CD4-positive, alpha-beta T cell treated with Interleukin-2 at 100 ng/mL for 4 hours (primary cell): ENCODE measurements around the gene GSPT1.
A peak's percentile ranks its signal among the peaks of the same experiment; 100 is the strongest.
"Not testable (repeated sequence)": the region's sequence is repeated elsewhere in the genome, so short reads cannot be mapped to it uniquely, and the experiment has no call there.

Experiments used
- DNase-seq: peaks from one replicate; pipeline ENCODE4 v3.0.0-alpha.2; 2020; ENCODE audit warnings: low spot score

Gene GSPT1

DNA sequence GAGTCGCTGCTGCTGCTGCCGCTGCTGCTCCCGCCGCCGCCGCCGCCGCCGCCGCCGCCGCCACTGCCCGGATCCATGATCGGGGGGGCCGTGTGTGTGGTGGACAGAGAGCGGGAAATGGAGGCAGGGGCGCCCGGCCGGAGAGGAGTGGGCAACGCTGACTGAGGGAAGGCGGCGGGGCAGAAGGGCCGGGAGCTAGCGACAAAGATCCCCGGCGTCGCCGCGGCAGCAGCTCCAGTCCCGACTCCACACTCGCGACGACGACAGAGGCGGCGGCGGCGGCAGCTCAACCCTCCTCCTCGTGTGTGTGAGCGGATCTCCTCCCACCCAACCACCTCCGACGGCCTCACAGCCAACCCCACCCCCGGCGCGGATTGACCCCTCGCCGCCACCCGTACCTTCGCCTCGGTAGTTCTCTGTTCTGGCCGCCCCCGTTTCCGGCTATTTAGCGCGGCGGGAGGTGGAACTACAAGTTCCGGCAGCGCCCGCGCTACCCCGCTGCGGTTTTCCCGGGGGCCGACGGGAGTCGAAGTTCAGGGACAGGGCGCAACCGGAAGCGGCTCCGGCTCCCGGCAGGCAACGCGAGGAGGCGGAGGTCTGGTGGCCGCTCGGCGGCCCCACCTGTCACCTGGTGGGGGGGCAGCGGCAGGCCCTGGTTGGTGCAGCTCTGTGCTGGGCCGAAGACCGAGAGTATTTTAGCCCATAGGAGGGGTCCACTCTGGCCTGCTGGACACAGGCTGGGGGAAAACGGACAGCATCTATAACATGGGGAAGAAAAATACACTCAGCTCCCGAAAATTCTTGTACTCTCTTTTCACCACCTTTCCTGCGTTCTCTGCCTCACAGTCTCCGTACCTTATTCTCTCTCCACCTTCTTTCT is at the start of gene GSPT1:
Gene GSPT1 (minus strand): TSS at position 313 of the 880 bp plus-strand sequence. CDS start 236 bp downstream, at position 77.
- peak; percentile 99 for DNase-seq

DNA sequence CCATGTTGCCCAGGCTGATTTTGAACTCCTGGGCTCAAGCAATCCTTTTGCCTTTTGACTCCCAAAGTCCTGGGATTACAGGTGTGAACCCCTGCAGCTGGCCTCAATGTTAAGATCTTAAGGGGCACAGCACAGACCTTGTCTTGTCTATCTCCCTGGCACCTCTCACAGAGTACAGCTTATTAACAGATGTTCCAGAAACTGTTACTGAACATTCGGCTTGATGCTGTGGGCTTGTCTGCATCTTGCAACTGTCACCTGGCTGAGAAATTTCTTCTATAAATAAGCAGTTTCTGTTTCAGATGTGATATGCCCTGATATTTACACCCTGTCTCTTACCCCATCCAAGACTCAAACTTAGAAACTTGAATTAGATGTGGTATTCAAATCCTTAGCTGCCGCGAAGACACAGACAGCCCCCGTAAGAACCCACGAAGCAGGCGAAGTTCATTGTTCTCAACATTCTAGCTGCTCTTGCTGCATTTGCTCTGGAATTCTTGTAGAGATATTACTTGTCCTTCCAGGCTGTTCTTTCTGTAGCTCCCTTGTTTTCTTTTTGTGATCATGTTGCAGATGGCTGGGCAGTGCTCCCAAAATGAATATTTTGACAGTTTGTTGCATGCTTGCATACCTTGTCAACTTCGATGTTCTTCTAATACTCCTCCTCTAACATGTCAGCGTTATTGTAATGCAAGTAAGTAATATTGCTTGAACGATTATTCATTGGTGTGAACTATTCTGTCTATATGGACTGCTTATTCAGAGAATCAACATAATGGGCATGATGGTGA is 49.2 kb upstream of the GSPT1 start, which contains the start of gene TNFRSF17:
Gene TNFRSF17 (plus strand): TSS at position 450 of the 791 bp plus-strand sequence. CDS start 115 bp downstream, at position 565.
- no peak for DNase-seq

DNA sequence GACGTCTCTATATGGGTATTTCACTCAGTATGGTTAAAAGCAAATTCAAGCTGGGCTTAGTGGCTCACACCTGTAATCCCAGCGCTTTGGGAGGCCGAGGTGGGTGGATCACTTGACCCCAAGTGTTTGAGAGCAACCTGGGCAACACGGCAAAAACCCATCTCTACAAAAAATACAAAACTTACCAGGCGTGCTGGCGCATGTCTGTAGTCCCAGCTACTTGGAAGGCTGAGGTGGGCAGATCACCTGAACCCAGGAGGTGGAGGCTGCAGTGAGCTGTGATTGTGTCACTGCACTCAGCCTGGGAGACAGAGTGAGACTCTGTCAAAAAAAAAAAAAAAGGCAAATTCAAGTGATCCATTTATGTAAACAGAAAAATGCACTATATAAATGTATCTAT is 48.0 kb upstream of the GSPT1 start:
- DNase-seq = no peak

DNA sequence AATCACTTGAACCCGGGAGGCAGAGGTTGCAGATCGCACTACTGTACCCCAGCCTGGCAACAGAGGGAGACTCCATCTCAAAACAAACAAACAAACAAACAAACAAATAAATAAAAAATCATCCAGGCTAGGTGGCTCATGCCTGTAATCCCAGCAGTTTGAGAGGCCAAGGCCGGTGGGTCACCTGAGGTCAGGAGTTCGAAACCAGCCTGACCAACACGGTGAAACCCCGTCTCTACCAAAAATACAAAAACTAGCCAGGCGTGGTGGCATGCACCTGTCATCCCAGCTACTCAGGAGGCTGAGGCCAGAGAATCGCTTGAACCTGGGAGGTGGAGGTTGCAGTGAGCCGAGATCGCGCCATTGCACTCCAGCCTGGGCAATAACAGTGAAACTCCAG is 47.2 kb upstream of the GSPT1 start:
- not testable (repeated sequence) for DNase-seq

DNA sequence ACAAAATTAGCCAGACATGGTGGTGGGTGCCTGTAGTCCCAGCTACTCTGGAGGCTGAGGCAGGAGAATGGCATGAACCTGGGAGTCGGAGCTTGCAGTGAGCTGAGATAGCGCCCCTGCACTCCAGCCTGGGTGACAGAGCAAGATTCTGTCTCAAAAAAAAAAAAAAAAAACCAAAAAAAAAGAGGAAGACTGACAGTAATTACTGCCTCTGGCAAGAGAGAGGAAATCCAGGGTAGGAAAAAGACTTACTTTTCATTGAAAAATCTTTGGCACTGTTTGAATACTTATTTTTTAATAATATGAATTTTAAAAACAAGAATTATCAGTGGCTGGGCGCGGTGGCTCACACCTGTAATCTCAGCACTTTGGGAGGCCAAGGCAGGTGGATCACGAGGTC is 46.7 kb upstream of the GSPT1 start:
- DNase-seq = not testable (repeated sequence)

DNA sequence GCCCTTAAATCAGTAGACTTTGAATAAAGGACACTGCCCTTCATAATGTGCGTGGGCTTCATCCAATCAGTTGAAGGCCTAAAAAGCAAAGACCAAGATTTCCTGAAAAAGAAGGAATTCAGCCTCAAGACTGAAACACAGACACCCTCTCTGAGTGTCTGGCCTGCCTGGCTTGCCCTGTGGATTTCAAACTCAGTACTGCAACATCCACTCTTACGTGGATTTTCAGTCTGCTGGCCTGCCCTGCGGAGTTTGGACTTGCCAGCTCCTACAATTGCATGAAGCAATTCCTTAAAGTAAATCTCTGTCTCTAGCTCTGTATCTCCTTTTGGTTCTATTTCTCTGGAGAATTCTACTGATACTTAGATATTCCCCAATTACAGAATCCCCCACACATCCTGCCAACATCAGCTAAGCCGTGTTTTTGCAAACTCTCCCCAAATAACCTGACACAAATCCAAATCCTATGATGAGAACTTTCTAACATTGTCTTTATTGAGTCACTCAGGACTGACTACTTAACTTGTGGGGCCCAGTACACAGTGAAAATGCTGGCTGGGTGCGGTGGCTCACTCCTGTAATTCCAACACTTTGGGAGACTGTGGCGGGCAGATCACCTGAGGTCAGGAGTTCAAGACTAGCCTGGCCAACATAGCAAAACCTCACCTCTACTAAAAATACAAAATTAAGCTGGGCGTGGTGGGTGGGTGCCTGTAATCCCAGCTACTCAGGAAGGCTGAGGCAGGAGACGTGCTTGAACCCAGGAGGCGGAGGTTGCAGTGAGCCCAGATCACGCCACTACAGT is 42.0 kb upstream of the GSPT1 start:
- DNase-seq = no peak

DNA sequence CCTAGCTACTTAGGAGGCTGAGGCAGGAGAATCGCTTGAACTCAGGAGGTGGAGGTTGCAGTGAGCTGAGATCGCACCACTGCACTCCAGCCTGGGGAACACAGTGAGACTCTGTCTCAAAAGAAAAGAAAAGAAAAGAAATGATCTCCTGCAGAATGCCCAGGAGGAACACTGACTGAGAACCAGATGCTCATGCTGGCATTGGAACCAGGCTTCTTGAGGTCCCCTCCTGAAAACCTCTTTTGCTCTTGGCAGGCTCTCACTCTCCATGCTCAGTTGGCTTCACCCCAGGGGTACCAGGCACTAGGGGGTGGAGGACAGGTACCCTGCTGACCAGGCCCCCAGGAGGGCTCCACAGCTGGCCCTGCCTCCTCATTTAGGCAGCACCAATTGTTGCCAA is 40.8 kb upstream of the GSPT1 start:
- no peak for DNase-seq

DNA sequence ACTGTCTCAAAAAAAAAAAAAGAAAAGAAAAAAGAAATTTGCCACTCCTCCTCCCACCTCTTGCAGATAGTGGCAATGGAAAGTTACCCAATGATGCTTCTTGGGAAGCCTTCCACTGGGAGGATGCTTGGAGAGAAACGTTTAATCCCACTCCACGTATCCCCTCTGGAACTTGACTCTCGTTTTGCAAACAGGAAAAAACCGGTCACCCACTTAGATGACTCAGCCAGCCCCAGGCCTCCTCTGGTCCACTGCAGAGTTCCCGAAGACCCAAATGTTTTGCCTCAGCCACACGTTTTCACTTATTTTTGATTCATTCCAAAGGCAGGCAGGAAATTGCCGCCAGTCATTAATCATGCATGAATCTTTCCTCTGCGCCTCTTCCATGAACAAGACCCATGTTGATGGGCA is 40.0 kb upstream of the GSPT1 start:
- DNase-seq = no peak

DNA sequence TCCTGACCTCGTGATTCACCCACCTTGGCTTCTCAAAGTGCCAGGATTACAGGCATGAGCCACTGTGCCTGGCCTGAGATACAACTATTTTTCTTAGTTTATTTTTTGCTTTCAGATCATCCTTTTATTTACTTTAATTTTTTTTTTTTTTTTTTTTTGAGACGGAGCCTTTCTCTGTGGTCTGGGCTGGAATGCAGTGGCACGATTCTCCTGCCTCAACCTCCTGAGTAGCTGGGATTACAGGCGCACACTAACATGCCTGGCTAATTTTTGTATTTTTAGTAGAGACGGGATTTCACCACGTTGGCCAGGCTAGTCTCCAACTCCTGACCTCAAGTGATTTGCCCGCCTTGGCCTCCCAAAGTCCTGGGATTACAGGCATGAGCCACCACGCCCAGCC is 37.8 kb upstream of the GSPT1 start:
- DNase-seq = not testable (repeated sequence)

DNA sequence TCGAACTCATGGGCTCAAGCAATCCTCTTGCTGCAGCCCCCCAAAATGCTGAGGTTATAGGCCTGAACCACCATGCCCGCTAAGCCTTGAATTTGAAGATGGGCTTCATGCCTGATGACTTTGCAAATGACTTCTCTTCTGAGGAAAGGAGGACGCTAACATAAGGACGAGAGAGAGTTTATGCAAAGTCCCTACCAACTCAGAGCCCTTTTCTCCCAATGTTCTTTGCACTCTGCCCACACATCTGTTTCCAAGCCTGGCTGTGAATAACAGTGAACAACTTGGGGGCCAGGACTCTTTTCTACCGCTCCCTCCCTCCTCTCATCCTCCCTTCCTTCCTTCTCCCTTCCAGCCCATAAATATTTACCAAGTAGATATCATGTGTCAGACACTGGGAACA is 34.6 kb upstream of the GSPT1 start:
- no peak for DNase-seq

DNA sequence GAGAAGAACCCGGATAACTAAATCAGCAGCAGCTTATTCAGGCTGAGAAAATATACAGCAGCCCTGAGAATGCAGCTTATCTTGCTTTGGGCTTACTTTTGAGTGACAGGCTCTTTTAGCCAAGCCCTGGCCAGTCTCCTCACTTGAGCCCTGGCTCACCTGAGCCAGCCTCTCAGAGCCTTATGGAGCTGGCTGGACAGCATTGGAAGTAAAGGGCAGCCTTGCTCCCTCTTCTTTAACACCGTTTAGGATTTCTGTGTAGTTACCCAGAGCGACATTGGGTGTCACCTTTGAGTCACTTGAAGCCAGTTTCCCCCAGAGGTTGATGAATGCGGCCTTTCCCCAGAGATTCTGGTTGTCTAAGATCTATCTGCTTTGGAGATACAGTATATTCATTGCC is 33.8 kb upstream of the GSPT1 start:
- DNase-seq = peak; percentile 3

DNA sequence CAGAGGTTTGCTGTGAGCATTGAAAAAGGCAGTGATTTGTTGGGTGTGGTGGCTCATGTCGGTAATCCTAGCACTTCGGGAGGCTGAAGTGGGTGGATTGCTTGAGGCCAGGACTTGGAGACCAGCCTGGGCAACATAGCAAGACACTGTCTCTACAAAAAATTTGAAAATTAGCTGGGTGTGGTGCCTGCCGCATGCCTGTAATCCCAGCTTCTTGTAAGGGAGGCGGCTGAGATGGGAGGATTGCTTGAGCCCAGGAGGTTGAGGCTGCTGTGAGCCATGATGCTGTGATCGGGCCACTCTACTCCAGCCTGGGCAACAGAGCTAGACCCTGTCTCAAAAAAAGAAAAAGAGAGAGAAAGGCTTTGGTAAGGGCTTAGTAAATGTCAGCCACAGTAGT is 33.1 kb upstream of the GSPT1 start:
- no peak for DNase-seq

DNA sequence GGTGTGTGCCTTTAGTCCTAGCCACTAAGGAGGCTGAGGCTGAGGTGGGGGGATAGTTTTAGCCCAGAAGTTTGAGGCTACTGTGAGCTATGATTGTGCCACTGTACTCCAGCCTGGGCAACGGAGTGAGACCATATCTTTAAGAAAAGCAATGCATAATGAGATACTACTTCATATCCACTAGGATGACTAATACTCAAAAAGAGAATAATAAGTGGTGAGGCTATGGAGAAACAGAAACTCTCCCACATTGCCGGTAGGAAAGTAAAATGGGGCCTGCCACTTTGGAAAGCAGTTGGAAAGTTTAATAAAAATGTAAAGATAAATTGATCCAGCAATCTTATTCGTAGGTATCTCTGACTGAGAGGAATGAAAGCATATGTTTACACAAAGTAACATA is 30.7 kb upstream of the GSPT1 start:
- no peak for DNase-seq

DNA sequence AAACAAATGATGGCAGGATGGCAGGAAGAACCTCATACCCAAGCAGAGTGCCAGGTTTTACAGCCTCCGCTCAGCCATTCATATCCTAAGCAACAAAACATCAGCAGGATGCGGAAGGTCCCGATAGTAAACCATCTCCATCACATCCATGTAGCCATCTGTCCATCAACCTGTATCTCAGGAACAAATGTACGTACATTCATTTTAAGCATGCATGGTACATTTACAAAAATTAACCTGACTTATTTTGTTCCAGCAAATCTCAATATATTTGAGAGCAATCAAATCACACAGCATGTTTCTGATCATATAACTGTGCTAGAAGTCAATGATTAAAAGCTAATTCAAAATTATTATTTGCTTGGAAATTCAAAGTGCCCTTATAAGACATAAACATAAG is 26.2 kb upstream of the GSPT1 start, which contains the start of gene NPIPB2:
Gene NPIPB2 (minus strand): TSS at position 101 of the 400 bp plus-strand sequence. CDS start 0 bp downstream, at position 101.
- not testable (repeated sequence) for DNase-seq

DNA sequence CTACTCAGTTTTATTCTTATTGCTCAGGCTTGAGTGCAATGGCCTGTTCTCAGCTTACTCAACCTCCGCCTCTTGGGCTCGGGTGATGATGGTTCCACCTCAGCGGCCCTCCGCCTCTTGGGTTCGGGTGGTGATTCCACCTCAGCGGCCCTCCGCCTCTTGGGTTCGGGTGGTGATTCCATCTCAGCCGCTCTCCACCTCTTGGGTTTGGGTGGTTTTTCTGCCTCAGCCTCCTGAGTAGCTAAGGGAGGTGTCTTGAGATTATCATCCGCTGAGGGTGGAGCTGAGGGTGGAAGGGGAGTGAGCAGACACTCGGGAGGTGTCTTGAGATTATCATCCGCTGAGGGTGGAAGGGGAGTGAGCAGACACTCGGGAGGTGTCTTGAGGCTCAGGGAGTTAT is 11.6 kb upstream of the GSPT1 start:
- not testable (repeated sequence) for DNase-seq

DNA sequence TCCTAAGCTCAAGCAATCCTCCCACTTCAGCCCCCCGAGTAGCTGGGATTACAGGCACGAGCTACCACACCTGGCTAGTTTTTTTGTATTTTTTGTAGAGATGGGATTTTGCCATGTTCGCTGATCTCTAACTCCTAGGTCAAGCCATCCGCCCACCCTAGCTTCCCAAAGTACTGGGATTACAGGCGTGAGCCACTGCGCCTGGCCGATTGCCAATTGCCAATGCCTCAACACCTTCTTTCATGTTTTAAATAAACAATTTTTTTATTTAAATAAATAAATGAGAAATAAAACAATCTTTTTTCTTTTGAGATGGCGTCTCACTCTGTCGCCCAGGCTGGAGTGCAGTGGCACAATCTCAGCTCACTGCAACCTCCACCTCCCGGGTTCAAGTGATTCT is 8.3 kb upstream of the GSPT1 start:
- DNase-seq = not testable (repeated sequence)

DNA sequence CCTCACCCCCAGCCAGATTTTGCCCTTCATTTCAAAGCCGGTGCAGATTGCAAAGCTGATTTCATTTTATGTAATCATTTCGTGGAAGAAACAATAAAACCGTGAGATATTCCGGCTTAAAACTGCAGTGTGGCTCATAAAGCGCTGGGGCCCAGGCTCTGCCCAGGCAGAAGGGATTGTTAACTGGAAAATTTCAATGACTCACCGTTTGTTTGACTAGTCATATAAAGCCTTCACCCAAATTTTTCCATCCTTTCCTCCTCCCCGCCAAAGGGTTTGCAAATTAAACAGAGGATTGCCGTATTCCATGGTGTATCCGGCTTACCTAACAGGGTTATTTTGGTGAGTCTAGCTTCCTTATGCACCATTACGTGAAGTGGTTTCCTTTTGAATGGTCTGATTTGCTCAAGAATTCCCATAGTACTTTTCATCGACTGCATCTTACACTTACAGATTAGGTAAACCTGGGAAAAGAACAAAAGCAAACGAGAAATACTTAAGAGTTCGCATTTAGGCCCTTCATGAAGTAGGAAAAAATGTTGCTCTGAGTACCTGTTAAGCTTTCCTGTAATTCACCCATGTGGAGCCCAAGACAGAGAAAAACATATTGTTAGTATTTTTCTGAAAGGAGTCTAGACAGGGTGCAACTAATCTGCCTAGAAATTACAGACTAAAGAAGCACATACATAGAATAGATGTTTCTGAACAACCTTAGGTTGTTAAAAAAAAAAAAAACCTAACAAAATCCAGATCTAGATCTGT is 949 bp upstream of the GSPT1 start:
- DNase-seq = no peak

DNA sequence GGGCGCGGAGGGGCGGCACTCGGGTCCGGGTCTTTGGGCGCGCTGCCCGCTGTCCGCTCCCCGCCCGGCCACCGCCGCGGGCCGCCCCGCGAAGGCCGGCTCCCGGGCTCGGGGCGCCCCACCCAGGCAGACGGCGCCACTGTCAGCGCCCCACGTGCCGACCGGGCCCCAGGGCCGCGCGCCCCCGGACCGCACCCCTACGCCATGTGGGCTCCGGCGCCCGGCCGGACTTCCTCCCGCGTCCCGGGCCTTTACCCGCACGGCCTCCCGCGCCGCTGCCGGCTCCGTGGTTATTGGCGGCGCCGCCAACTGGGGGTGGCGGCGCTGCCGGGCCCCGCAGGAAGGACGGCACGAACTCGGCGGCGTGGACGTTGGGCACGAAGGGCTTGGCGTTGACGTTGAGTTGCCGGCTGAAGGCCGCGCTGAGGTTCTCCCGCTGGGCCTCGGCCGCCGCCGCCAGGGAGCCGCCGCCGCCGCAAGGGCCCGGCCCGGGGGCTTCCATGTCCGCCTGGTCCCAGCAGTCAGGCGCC is 577 bp downstream of the GSPT1 start:
- DNase-seq = peak; percentile 17

DNA sequence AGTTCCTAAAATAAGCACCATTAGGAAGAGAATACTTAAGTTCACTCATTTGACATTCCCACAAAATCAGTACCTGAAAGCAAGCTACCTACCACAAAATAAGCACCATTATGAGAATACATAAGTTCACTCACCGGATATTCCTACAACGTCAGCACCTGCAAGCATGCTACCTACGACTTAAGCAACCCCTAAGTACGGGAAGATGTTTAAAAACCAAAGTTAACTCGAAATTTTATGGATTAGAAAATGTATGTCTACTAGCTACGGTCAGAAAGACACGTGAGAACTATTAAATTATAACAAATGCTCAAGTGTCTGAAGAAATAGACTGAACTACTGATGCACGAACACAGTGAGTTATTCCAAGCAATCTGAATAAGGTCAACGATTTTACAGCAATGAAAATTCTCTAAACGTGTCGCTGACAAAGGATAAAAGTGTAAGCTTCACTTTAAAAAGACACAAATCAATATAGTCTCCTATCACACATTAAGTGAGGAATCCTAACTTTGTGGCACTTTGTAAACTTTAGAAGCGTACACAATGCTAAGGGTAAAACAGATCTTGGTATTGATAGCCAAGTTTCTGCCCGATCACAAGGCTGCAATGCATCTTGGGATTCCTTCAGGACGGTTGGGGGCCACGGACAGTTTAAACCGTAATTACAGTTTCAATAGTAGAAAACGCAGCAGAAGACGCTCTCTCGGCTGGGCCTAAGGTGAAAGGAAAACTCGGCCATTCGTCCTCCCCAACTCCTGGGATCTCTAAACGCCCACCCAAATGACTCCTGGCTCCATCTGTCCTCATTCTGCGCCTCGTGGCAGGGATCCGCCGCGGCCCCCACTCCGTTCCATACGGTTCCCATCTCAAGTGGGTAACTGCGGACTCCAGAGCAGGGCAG is 1.3 kb downstream of the GSPT1 start:
- DNase-seq = peak; percentile 28
